Measurements from ENCODE around the gene MYH2.

The MYH2 gene

GRCh38 chr17:10512856-10513255, 36.6 kb downstream of the MYH2 start:
- Histone ChIP-seq H3K18ac (ENCODE audit: low read depth in 1 of 2, low read length in 2 of 2) (no peak overlapping the region), H3K9ac (ENCODE audit: low read length) (no peak overlapping the region), H3K4ac (ENCODE audit: low read depth in 1 of 2, low read length in 2 of 2) (no peak overlapping the region), H3K79me1 (replicated peaks; ENCODE audit: low read length, poor library complexity, severe bottlenecking) (no peaks in the 10 kb centered on the region), H2AK5ac (ENCODE audit: low read length, severe bottlenecking) (no peak overlapping the region), H3K4me2 (ENCODE audit: low read length, poor library complexity, severe bottlenecking) (no peak overlapping the region), H3K23ac (ENCODE audit: low read length in 2 of 2) (no peak overlapping the region), H3K27ac (ENCODE audit: low read length, poor library complexity, severe bottlenecking) (no peak overlapping the region), H3K14ac (ENCODE audit: low read length in 2 of 2) (no peak overlapping the region), H3K27me3 (ENCODE audit: control insufficient read depth in 1 of 2, insufficient read depth in 1 of 2, low read length in 2 of 2) (no peaks in the 10 kb centered on the region), H3K4me3 (ENCODE audit: insufficient read depth in 1 of 2, low read depth in 1 of 2, low read length in 2 of 2) (no peak overlapping the region), H2BK15ac (ENCODE audit: low read depth, poor library complexity, severe bottlenecking) (no peak overlapping the region), H3K36me3 (ENCODE audit: control insufficient read depth in 1 of 2, insufficient read depth in 2 of 2, low read depth in 1 of 2, low read length in 2 of 2) (no peaks in the 10 kb centered on the region), H3K9me3 (ENCODE audit: control insufficient read depth, low read length) (no peaks in the 10 kb centered on the region), H2BK5ac (ENCODE audit: low read depth, low read length, poor library complexity, severe bottlenecking) (no peak overlapping the region), H4K8ac (ENCODE audit: low read length) (no peak overlapping the region), H2AFZ (ENCODE audit: low read depth, low read length) (no peak overlapping the region), H2BK120ac (ENCODE audit: low read depth, low read length) (no peak overlapping the region), H4K91ac (ENCODE audit: low read length) (no peak overlapping the region), H2BK12ac (ENCODE audit: low read length in 2 of 2) (no peak overlapping the region), H3K4me1 (ENCODE audit: control insufficient read depth, insufficient read depth, low read depth, low read length) (no peaks in the 10 kb centered on the region)
- DNase-seq = peak; percentile 1
- 71% methylated on average over 1 of the region's 2 CpGs for WGBS

GRCh38 chr17:10499950-10500349, 49.5 kb downstream of the MYH2 start:
- Histone ChIP-seq H3K36me3 (ENCODE audit: control insufficient read depth in 1 of 2, insufficient read depth in 2 of 2, low read depth in 1 of 2, low read length in 2 of 2) (no peaks in the 10 kb centered on the region), H3K4me3 (ENCODE audit: insufficient read depth in 1 of 2, low read depth in 1 of 2, low read length in 2 of 2) (no peak overlapping the region), H3K18ac (ENCODE audit: low read depth in 1 of 2, low read length in 2 of 2) (no peak overlapping the region), H3K14ac (ENCODE audit: low read length in 2 of 2) (no peak overlapping the region), H2BK5ac (ENCODE audit: low read depth, low read length, poor library complexity, severe bottlenecking) (no peak overlapping the region), H2BK15ac (ENCODE audit: low read depth, poor library complexity, severe bottlenecking) (no peak overlapping the region), H3K4me2 (ENCODE audit: low read length, poor library complexity, severe bottlenecking) (no peak overlapping the region), H4K91ac (ENCODE audit: low read length) (no peak overlapping the region), H3K23ac (ENCODE audit: low read length in 2 of 2) (no peak overlapping the region), H3K9ac (ENCODE audit: low read length) (no peak overlapping the region), H2AK5ac (ENCODE audit: low read length, severe bottlenecking) (no peak overlapping the region), H2AFZ (ENCODE audit: low read depth, low read length) (no peak overlapping the region), H3K27me3 (ENCODE audit: control insufficient read depth in 1 of 2, insufficient read depth in 1 of 2, low read length in 2 of 2) (peaks cover 0 to 4% of the 10 kb centered on the region in 2 experiments), H3K79me1 (replicated peaks; ENCODE audit: low read length, poor library complexity, severe bottlenecking) (no peaks in the 10 kb centered on the region), H4K8ac (ENCODE audit: low read length) (no peak overlapping the region), H3K27ac (ENCODE audit: low read length, poor library complexity, severe bottlenecking) (no peak overlapping the region), H3K4me1 (ENCODE audit: control insufficient read depth, insufficient read depth, low read depth, low read length) (no peaks in the 10 kb centered on the region), H3K4ac (ENCODE audit: low read depth in 1 of 2, low read length in 2 of 2) (no peak overlapping the region), H2BK12ac (ENCODE audit: low read length in 2 of 2) (no peak overlapping the region), H2BK120ac (ENCODE audit: low read depth, low read length) (no peak overlapping the region), H3K9me3 (ENCODE audit: control insufficient read depth, low read length) (peaks cover 17% of the 10 kb centered on the region)
- WGBS = no CpG with 5 or more reads among the region's 3 CpGs
- DNase-seq = no peak

- no peak overlapping the region for H2BK15ac ChIP-seq (ENCODE audit: low read depth, poor library complexity, severe bottlenecking)
- no peak overlapping the region for H3K14ac ChIP-seq (ENCODE audit: low read length in 2 of 2)
- no peak overlapping the region for H3K9ac ChIP-seq (ENCODE audit: low read length)
- no peak overlapping the region for H2BK12ac ChIP-seq (ENCODE audit: low read length in 2 of 2)
- H3K4me2 ChIP-seq (ENCODE audit: low read length, poor library complexity, severe bottlenecking) = no peak overlapping the region
- H3K4me3 ChIP-seq (ENCODE audit: insufficient read depth in 1 of 2, low read depth in 1 of 2, low read length in 2 of 2) = no peak overlapping the region
- peaks cover 52% of the 10 kb centered on the region for H3K9me3 ChIP-seq (ENCODE audit: control insufficient read depth, low read length)
- no peak overlapping the region for H3K4ac ChIP-seq (ENCODE audit: low read depth in 1 of 2, low read length in 2 of 2)
- no peaks in the 10 kb centered on the region for H3K4me1 ChIP-seq (ENCODE audit: control insufficient read depth, insufficient read depth, low read depth, low read length)
- no peak overlapping the region for H3K27ac ChIP-seq (ENCODE audit: low read length, poor library complexity, severe bottlenecking)
- no peak overlapping the region for H4K8ac ChIP-seq (ENCODE audit: low read length)
- no peak overlapping the region for H2BK5ac ChIP-seq (ENCODE audit: low read depth, low read length, poor library complexity, severe bottlenecking)
- no peak overlapping the region for H2AK5ac ChIP-seq (ENCODE audit: low read length, severe bottlenecking)
- H4K91ac ChIP-seq (ENCODE audit: low read length) = no peak overlapping the region
- H3K23ac ChIP-seq (ENCODE audit: low read length in 2 of 2) = no peak overlapping the region
- no peaks in the 10 kb centered on the region for H3K36me3 ChIP-seq (ENCODE audit: control insufficient read depth in 1 of 2, insufficient read depth in 2 of 2, low read depth in 1 of 2, low read length in 2 of 2)
- no peak overlapping the region for H3K18ac ChIP-seq (ENCODE audit: low read depth in 1 of 2, low read length in 2 of 2)
- WGBS = no CpG with 5 or more reads among the region's 2 CpGs
- H2AFZ ChIP-seq (ENCODE audit: low read depth, low read length) = no peak overlapping the region
- no peak for DNase-seq
- no peaks in the 10 kb centered on the region for H3K27me3 ChIP-seq (ENCODE audit: control insufficient read depth in 1 of 2, insufficient read depth in 1 of 2, low read length in 2 of 2)
- no peak overlapping the region for H2BK120ac ChIP-seq (ENCODE audit: low read depth, low read length)
- H3K79me1 ChIP-seq (replicated peaks; ENCODE audit: low read length, poor library complexity, severe bottlenecking) = no peaks in the 10 kb centered on the region
Measured at GRCh38 chr17:10492004-10492403, 57.5 kb downstream of the MYH2 start.

- Histone ChIP-seq H3K9me3 (ENCODE audit: control insufficient read depth, low read length) (peaks cover 20% of the 10 kb centered on the region), H3K36me3 (ENCODE audit: control insufficient read depth in 1 of 2, insufficient read depth in 2 of 2, low read depth in 1 of 2, low read length in 2 of 2) (no peaks in the 10 kb centered on the region), H3K27me3 (ENCODE audit: control insufficient read depth in 1 of 2, insufficient read depth in 1 of 2, low read length in 2 of 2) (peaks cover 0 to 8% of the 10 kb centered on the region in 2 experiments), H2BK5ac (ENCODE audit: low read depth, low read length, poor library complexity, severe bottlenecking) (no peak overlapping the region), H3K18ac (ENCODE audit: low read depth in 1 of 2, low read length in 2 of 2) (no peak overlapping the region), H4K8ac (ENCODE audit: low read length) (no peak overlapping the region), H2AFZ (ENCODE audit: low read depth, low read length) (no peak overlapping the region), H4K91ac (ENCODE audit: low read length) (no peak overlapping the region), H2AK5ac (ENCODE audit: low read length, severe bottlenecking) (no peak overlapping the region), H2BK15ac (ENCODE audit: low read depth, poor library complexity, severe bottlenecking) (no peak overlapping the region), H2BK120ac (ENCODE audit: low read depth, low read length) (no peak overlapping the region), H3K4me3 (ENCODE audit: insufficient read depth in 1 of 2, low read depth in 1 of 2, low read length in 2 of 2) (no peak overlapping the region), H3K9ac (ENCODE audit: low read length) (no peak overlapping the region), H3K23ac (ENCODE audit: low read length in 2 of 2) (no peak overlapping the region), H3K27ac (ENCODE audit: low read length, poor library complexity, severe bottlenecking) (no peak overlapping the region), H3K4ac (ENCODE audit: low read depth in 1 of 2, low read length in 2 of 2) (no peak overlapping the region), H3K4me2 (ENCODE audit: low read length, poor library complexity, severe bottlenecking) (no peak overlapping the region), H2BK12ac (ENCODE audit: low read length in 2 of 2) (no peak overlapping the region), H3K14ac (ENCODE audit: low read length in 2 of 2) (no peak overlapping the region), H3K79me1 (replicated peaks; ENCODE audit: low read length, poor library complexity, severe bottlenecking) (no peaks in the 10 kb centered on the region), H3K4me1 (ENCODE audit: control insufficient read depth, insufficient read depth, low read depth, low read length) (no peaks in the 10 kb centered on the region)
- no CpG with 5 or more reads among the region's 1 CpG for WGBS
- no peak for DNase-seq
Measured at GRCh38 chr17:10482252-10482651, 67.2 kb downstream of the MYH2 start.

Measured in mesenchymal stem cell (in vitro differentiated cells and primary cell).